Stimulated activated CD8-positive, alpha-beta memory T cell treated with anti-CD3 and anti-CD28 coated beads, Interleukin-2, amount 100 ng/mL, for 48 hours (primary cell): ENCODE results near the gene TYW1.
"Not testable (repeated sequence)": the region's sequence is repeated elsewhere in the genome, so short reads cannot be mapped to it uniquely, and the experiment has no call there.

Source experiments
- DNase-seq, 2 donors: peaks; one replicate each; pipeline ENCODE4 v3.0.0-alpha.2; 2020; ENCODE audit warnings: low read depth in 2 of 2

The TYW1 gene

DNA sequence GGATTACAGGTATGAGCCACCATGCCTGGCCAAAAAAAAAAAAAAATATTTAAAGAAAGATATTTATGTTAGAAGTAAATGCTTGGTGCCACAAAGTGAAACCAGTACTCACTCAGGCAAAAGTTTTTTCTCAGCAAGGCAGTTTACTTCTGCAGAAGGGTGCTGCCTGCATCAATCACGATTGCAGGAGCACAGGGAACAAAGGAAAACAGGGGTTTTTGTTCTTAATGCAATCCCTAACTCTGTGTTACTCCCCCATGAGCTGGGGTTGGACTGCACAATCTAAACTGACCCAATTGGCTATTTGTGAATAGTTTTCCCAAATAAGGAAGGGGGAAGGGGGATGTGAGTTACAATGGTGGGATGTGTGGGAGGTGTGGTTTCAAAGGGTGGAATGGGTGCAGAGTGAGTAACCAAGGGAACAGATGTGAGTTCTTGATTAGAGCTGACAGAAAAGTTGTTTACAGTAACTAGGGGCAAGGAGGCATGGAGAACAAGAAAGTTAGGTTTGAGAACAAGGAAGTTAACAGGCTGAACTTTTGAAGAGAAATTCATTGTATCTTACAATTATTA is 255.4 kb downstream of the TYW1 start:
- no peak for DNase-seq

GRCh38 chr7:67255076-67255475 is 258.4 kb downstream of the TYW1 start:
- DNase-seq: not testable (repeated sequence)

GRCh38 chr7:67257779-67258178 is 261.1 kb downstream of the TYW1 start:
- not testable (repeated sequence) for DNase-seq

DNA sequence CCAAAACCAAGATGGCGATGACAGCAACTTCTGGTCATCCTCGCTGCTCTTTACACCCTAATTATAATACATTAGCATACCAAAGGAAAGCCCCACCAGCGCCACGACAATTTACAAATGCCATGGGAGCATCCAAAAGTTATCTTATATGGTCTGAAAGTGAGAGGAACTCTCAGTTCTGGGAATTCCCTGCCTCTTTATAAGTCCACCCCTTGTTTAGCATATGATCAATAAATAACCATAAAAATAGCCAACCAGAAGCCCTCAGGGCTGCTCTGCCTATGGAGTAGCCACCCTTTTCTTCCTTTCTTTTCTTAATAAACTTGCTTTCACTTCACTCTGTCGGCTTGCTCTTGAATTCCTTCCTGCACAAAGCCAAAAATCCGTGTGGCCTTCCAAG is 262.7 kb downstream of the TYW1 start:
- not testable (repeated sequence) for DNase-seq

GRCh38 chr7:67260166-67260586 is 263.5 kb downstream of the TYW1 start:
- DNase-seq: not testable (repeated sequence)

DNA sequence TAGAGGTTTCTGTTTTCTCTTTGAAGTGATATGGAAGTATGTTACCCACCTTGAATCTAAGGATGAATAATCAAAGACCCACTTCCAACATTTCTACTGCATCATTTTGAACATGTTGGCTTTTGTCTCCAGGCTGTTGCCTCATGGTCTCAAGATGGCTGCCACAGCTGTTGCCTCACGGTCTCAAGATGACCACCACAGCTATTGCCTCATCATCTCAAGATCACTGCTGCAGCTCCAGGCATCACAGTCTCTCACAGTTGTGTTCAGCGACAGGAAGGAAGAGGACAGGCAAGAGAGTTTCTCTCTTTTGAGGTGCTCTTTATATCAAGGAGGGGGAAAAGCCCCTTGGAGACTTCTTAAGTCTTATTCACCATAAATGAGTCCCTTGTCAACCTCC is 267.4 kb downstream of the TYW1 start:
- DNase-seq: not testable (repeated sequence)

- not testable (repeated sequence) for DNase-seq
These were observed 269.4 kb downstream of the TYW1 start for GRCh38 chr7:67266070-67266469.

DNA sequence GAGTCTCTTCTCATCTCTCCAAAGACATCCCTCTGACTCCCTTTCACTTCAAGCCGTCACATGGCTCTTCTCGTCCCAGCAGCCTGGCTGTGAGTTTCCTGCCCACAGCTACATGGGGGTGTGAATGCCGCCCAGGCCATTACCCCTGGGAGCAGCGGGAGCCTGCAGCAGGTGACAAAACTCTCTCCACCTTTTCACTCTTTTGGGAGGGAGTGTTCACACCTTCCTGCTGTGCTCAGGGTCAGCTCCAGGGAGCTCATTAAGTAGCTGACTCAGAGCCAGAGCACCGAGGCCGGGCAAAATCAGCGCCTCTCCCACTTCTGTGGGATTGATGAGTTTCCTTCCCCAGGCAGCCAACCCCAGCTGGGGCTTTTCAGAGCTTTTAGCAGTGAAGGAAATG is 271.3 kb downstream of the TYW1 start:
- DNase-seq: no peak

GRCh38 chr7:67269916-67270315 is 273.3 kb downstream of the TYW1 start:
- not testable (repeated sequence) for DNase-seq
